ENCODE results near the gene MYL3.
"Not testable (repeated sequence)": the region's sequence is repeated elsewhere in the genome, so short reads cannot be mapped to it uniquely, and the experiment has no call there.

MYL3 gene

GRCh38 chr3:46811615-46812236 is 51.5 kb downstream of the MYL3 start:
- Histone ChIP-seq H3K27me3 (replicated peaks; ENCODE audit: control insufficient read depth, insufficient read depth, low read length) (no peaks in the 10 kb centered on the region; the same call in 1 of the 2 replicates), H3K36me3 (ENCODE audit: control insufficient read depth, insufficient read depth, low read length) (no peaks in the 10 kb centered on the region), H3K4me3 (replicated peaks; ENCODE audit: low read depth, low read length) (no peak overlapping the region)
- DNase-seq (ENCODE audit: extremely low read depth, insufficient read length): no peak
- TF ChIP-seq CTCF (IDR thresholded peaks at IDR 0.05; ENCODE audit: insufficient read depth, low read length, poor library complexity, severe bottlenecking): no peak

GRCh38 chr3:46808766-46809165 is 54.5 kb downstream of the MYL3 start:
- H3K27me3 ChIP-seq (replicated peaks; ENCODE audit: control insufficient read depth, insufficient read depth, low read length); DNase-seq (ENCODE audit: extremely low read depth, insufficient read length); H3K4me3 ChIP-seq (replicated peaks; ENCODE audit: low read depth, low read length): not testable (repeated sequence)

More at GRCh38 chr3:46808766-46809165, 54.5 kb downstream of the MYL3 start:
- H3K36me3 ChIP-seq (ENCODE audit: control insufficient read depth, insufficient read depth, low read length): not testable (repeated sequence)

All from GM06990 (cell line).